HCT116 (cell line): ENCODE results near the gene USP32. TPM values are rescaled to one million over a fixed set of nuclear protein-coding genes. Genes with fewer than 3 reads are reported as not detected.

Source experiments
- ATAC-seq: fragments of 200-7000 bp; cut with Tn5 transposase; 2 replicates; pipeline ENCODE4 v1.9.1; 2020; ENCODE audit warnings: mild to moderate bottlenecking, moderate library complexity
- BruUV-seq: library from RNA; stranded (reverse); fragments of 400-500 nt; replicated peaks from 2 replicates; lab custom pipeline; 2021; lab: Mats Ljungman, UMichigan
- CTCF ChIA-PET: fragments of 300-600 bp; sonication (Branson Sonifier 250); formaldehyde crosslinking; loops from one replicate; lab custom pipeline; 2021; ENCODE audit warnings: antibody characterized with exemption; lab: Charles Lee
- POLR2A ChIA-PET: fragments of 300-600, 350-600 bp; sonication (Branson Sonifier 250); formaldehyde crosslinking; loops from one replicate; lab custom pipeline; 2021; ENCODE audit warnings: antibody characterized with exemption; lab: Charles Lee
- RAD21 ChIA-PET, 2 experiments: fragments of 300-600 bp; sonication (Branson Sonifier 250); formaldehyde crosslinking; loops; one replicate each; lab custom pipeline; 2023; ENCODE audit warnings: low total read pairs in 2 of 2; ENCODE audit not compliant: uncharacterized antibody in 2 of 2, unreplicated experiment in 2 of 2, low non-redundant PET in 1 of 2; lab: Charles Lee
- DNase-seq: peaks from one replicate; pipeline ENCODE4 v3.0.0-alpha.2; 2010; ENCODE audit warnings: low read depth, low spot score
- H2AFZ ChIP-seq: fragments of 200-600 bp; shearing (Covaris generic), sonication (generic); 2 replicates; pipeline ENCODE4 v1.6.1; 2017; ENCODE audit warnings: low read depth, mixed run types, mixed read lengths, antibody characterized with exemption, low read length; ENCODE audit not compliant: poor library complexity, severe bottlenecking
- H3K27ac ChIP-seq: 2 replicates; pipeline ENCODE4 v1.5.1; 2012; ENCODE audit warnings: low read depth, low read length
- H3K27me3 ChIP-seq: fragments of 200-600 bp; sonication (generic); 2 replicates; pipeline ENCODE4 v1.6.1; 2016; ENCODE audit warnings: mixed run types, low read length, mixed read lengths; ENCODE audit not compliant: insufficient read depth
- H3K36me3 ChIP-seq, 2 experiments: fragments of 200-500 bp in 1 of 2; fragments of 200-600 bp in 1 of 2; sonication (Bioruptor generic) in 1 of 2; sonication (generic) in 1 of 2; 2 replicates each; pipeline versions ENCODE4 v1.5.1 to v1.6.1; 2014 to 2016; ENCODE audit warnings: low read length in 2 of 2, inconsistent platforms in 1 of 2, mixed read lengths in 1 of 2, mixed run types in 1 of 2; ENCODE audit not compliant: insufficient read depth in 2 of 2, control insufficient read depth in 1 of 2
- H3K4me1 ChIP-seq, 2 experiments: fragments of 200-600 bp in 1 of 2; sonication (generic) in 1 of 2; 2 replicates each; pipeline versions ENCODE4 v1.5.1 to v1.6.1; 2012 to 2017; ENCODE audit warnings: low read length in 2 of 2, inconsistent platforms in 1 of 2, mild to moderate bottlenecking in 1 of 2, mixed read lengths in 1 of 2, mixed run types in 1 of 2, moderate library complexity in 1 of 2; ENCODE audit not compliant: insufficient read depth in 2 of 2, control insufficient read depth in 1 of 2
- H3K4me2 ChIP-seq: fragments of 200-600 bp; sonication (generic); 2 replicates; pipeline ENCODE4 v1.6.1; 2017; ENCODE audit warnings: mixed run types, low read length, mixed read lengths
- H3K4me3 ChIP-seq, 2 experiments: fragments of 200-600 bp in 1 of 2; sonication (generic) in 1 of 2; replicated peaks in 1 of 2; 2 replicates each; pipeline ENCODE4 v1.5.1; 2011 to 2016; ENCODE audit warnings: low read length in 2 of 2, control low read depth in 1 of 2, low read depth in 1 of 2, mild to moderate bottlenecking in 1 of 2, mixed read lengths in 1 of 2, mixed run types in 1 of 2
- H3K79me2 ChIP-seq: fragments of 200-600 bp; sonication (generic); 2 replicates; pipeline ENCODE4 v1.6.1; 2017; ENCODE audit warnings: mild to moderate bottlenecking, mixed run types, low read length, moderate library complexity, mixed read lengths; ENCODE audit not compliant: insufficient read depth
- H3K9ac ChIP-seq: fragments of 200-600 bp; sonication (generic); 2 replicates; pipeline ENCODE4 v1.6.1; 2016; ENCODE audit warnings: low read length, mixed read lengths
- H3K9me2 ChIP-seq: fragments of 200-600 bp; sonication (generic), shearing (Covaris generic); 2 replicates; pipeline ENCODE4 v1.6.1; 2017; ENCODE audit warnings: mixed run types, mild to moderate bottlenecking, moderate library complexity; ENCODE audit not compliant: insufficient read depth
- H3K9me3 ChIP-seq, 2 experiments: fragments of 200-500 bp in 1 of 2; fragments of 200-600 bp in 1 of 2; sonication (Bioruptor generic) in 1 of 2; sonication (generic) in 1 of 2; 2 replicates each; pipeline ENCODE4 v1.6.1; 2014 to 2017; ENCODE audit warnings: low read length in 2 of 2, mixed read lengths in 2 of 2, inconsistent platforms in 1 of 2, low read depth in 1 of 2, mild to moderate bottlenecking in 1 of 2, mixed run types in 1 of 2, moderate library complexity in 1 of 2; ENCODE audit not compliant: control insufficient read depth in 1 of 2, insufficient read depth in 1 of 2
- H4K20me1 ChIP-seq: fragments of 200-600 bp; sonication (generic), shearing (Covaris generic); 2 replicates; pipeline ENCODE4 v1.6.1; 2017; ENCODE audit warnings: mixed run types, mild to moderate bottlenecking, moderate library complexity; ENCODE audit not compliant: insufficient read depth
- CBX3 ChIP-seq: IDR thresholded peaks from 2 replicates; pipeline ENCODE4 v1.6.1; 2012; ENCODE audit warnings: low read depth
- CEBPB ChIP-seq: IDR thresholded peaks from 2 replicates; pipeline ENCODE4 v1.6.1; 2012; ENCODE audit warnings: low read depth
- EGR1 ChIP-seq: IDR thresholded peaks from 2 replicates; pipeline ENCODE4 v1.6.1; 2012; ENCODE audit warnings: low read depth
- ELF1 ChIP-seq: IDR thresholded peaks from 2 replicates; pipeline ENCODE4 v1.6.1; 2012; ENCODE audit warnings: low read depth, borderline replicate concordance
- EZH2 ChIP-seq: fragments of 200-600 bp; sonication (generic); IDR thresholded peaks from 2 replicates; pipeline ENCODE4 v1.6.1; 2017; ENCODE audit warnings: antibody characterized with exemption, mixed run types
- FOSL1 ChIP-seq: IDR thresholded peaks from 2 replicates; pipeline ENCODE4 v1.6.1; 2012; ENCODE audit warnings: low read depth
- JUND ChIP-seq: IDR thresholded peaks from 2 replicates; pipeline ENCODE4 v1.6.1; 2012
- POLR2A ChIP-seq: IDR thresholded peaks from 2 replicates; pipeline ENCODE4 v1.7.0; 2011; ENCODE audit warnings: borderline replicate concordance; ENCODE audit not compliant: insufficient read depth, insufficient read length; ENCODE audit errors: extremely low read depth
- RAD21 ChIP-seq: IDR thresholded peaks from 2 replicates; pipeline ENCODE4 v1.6.1; 2012; ENCODE audit warnings: low read depth, mild to moderate bottlenecking
- SIN3A ChIP-seq: IDR thresholded peaks from 2 replicates; pipeline ENCODE4 v1.6.1; 2012; ENCODE audit warnings: low read depth
- SRF ChIP-seq: IDR thresholded peaks from 2 replicates; pipeline ENCODE4 v1.6.1; 2012; ENCODE audit warnings: low read depth
- YY1 ChIP-seq: IDR thresholded peaks from 2 replicates; pipeline ENCODE4 v1.6.1; 2011; ENCODE audit warnings: low read length, low read depth, moderate library complexity, mild to moderate bottlenecking; ENCODE audit not compliant: insufficient replicate concordance; ENCODE audit errors: extremely low read depth
- ZFX ChIP-seq: fragments of 450-650 bp; IDR thresholded peaks from 2 replicates; pipeline ENCODE4 v1.6.1; 2017
- ZNF274 ChIP-seq: fragments of 200-500 bp; sonication (Bioruptor generic); IDR thresholded peaks from 2 replicates; pipeline ENCODE4 v1.6.1; 2014; ENCODE audit warnings: mild to moderate bottlenecking, low read depth, low read length, inconsistent platforms
- intact Hi-C: fragments of 100-400 bp; cut with micrococcal nuclease; formaldehyde crosslinking; loops from 2 replicates; pipeline ENCODE4 v1.10.0; 2022
- total RNA-seq: library from RNA; stranded (reverse); gene quantifications from one replicate; pipeline ENCODE4 v1.2.1, GENCODE V29; 2021; ENCODE audit not compliant: unreplicated experiment
- TF ChIP-seq, protein P1 (sequence below): IDR thresholded peaks from 2 replicates; pipeline ENCODE4 v1.6.1; 2012
- TF ChIP-seq, protein P2 (sequence below): IDR thresholded peaks from 2 replicates; pipeline ENCODE4 v1.6.1; 2011; ENCODE audit warnings: mild to moderate bottlenecking, low read length, moderate library complexity; ENCODE audit not compliant: insufficient replicate concordance; ENCODE audit errors: extremely low read depth
- TF ChIP-seq, protein P3 (sequence below): IDR thresholded peaks from 2 replicates; pipeline ENCODE4 v1.6.1; 2012; ENCODE audit warnings: low read depth
- TF ChIP-seq, protein P4 (sequence below): IDR thresholded peaks from 2 replicates; pipeline ENCODE4 v1.6.1; 2012

Gene USP32
- total RNA-seq, 1 experiment from 2014 or later = 67.0 TPM

DNA sequence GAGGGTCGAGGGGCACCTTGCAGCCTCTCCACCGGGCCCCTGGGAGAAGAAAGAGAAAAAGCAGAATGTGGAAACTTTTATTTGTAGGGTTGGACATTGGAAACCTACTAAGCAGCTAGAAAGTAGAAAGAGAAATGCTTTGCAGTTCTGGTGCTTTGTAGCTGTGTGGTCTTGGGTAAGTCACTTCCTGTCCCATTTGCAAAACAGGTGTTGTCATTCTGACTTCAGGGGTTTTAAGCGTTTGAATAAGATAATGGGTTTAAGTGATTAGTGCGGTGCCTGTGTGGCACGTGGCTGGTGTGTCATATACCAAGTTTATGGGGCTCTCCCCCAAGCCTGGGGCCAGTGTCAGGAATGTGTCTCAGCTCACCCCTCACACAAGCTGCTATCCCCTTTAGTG is 240.6 kb downstream of the USP32 start:
- no peaks in the 10 kb centered on the region for H3K9me3 ChIP-seq
- CTCF ChIA-PET = no interaction called here
- TF ChIP-seq FOSL1 = no peak
- TF ChIP-seq EZH2 = no peak
- TF ChIP-seq SRF = no peak
- no peak for TF ChIP-seq RAD21
- TF ChIP-seq, protein P1, sequence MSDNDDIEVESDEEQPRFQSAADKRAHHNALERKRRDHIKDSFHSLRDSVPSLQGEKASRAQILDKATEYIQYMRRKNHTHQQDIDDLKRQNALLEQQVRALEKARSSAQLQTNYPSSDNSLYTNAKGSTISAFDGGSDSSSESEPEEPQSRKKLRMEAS = no peak
- TF ChIP-seq YY1 = no peak
- TF ChIP-seq, protein P2, sequence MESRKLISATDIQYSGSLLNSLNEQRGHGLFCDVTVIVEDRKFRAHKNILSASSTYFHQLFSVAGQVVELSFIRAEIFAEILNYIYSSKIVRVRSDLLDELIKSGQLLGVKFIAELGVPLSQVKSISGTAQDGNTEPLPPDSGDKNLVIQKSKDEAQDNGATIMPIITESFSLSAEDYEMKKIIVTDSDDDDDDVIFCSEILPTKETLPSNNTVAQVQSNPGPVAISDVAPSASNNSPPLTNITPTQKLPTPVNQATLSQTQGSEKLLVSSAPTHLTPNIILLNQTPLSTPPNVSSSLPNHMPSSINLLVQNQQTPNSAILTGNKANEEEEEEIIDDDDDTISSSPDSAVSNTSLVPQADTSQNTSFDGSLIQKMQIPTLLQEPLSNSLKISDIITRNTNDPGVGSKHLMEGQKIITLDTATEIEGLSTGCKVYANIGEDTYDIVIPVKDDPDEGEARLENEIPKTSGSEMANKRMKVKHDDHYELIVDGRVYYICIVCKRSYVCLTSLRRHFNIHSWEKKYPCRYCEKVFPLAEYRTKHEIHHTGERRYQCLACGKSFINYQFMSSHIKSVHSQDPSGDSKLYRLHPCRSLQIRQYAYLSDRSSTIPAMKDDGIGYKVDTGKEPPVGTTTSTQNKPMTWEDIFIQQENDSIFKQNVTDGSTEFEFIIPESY = no peak
- TF ChIP-seq POLR2A = no peak
- TF ChIP-seq, protein P3, sequence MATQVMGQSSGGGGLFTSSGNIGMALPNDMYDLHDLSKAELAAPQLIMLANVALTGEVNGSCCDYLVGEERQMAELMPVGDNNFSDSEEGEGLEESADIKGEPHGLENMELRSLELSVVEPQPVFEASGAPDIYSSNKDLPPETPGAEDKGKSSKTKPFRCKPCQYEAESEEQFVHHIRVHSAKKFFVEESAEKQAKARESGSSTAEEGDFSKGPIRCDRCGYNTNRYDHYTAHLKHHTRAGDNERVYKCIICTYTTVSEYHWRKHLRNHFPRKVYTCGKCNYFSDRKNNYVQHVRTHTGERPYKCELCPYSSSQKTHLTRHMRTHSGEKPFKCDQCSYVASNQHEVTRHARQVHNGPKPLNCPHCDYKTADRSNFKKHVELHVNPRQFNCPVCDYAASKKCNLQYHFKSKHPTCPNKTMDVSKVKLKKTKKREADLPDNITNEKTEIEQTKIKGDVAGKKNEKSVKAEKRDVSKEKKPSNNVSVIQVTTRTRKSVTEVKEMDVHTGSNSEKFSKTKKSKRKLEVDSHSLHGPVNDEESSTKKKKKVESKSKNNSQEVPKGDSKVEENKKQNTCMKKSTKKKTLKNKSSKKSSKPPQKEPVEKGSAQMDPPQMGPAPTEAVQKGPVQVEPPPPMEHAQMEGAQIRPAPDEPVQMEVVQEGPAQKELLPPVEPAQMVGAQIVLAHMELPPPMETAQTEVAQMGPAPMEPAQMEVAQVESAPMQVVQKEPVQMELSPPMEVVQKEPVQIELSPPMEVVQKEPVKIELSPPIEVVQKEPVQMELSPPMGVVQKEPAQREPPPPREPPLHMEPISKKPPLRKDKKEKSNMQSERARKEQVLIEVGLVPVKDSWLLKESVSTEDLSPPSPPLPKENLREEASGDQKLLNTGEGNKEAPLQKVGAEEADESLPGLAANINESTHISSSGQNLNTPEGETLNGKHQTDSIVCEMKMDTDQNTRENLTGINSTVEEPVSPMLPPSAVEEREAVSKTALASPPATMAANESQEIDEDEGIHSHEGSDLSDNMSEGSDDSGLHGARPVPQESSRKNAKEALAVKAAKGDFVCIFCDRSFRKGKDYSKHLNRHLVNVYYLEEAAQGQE = no peak
- no peak for TF ChIP-seq JUND
- TF ChIP-seq ZNF274 = no peak
- TF ChIP-seq SIN3A = no peak
- no peak for TF ChIP-seq ELF1
- TF ChIP-seq CEBPB = no peak
- TF ChIP-seq, protein P4, sequence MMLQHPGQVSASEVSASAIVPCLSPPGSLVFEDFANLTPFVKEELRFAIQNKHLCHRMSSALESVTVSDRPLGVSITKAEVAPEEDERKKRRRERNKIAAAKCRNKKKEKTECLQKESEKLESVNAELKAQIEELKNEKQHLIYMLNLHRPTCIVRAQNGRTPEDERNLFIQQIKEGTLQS = no peak
- no peak for TF ChIP-seq EGR1
- no peak for TF ChIP-seq ZFX
- no peak for TF ChIP-seq CBX3
- TF ChIP-seq, all 23 proteins: peak for 0
- H3K27me3 ChIP-seq = no peaks in the 10 kb centered on the region
- no peak overlapping the region for H3K9ac ChIP-seq
- H3K9me2 ChIP-seq = no peaks in the 10 kb centered on the region
- DNase-seq (no peak), ATAC-seq (no peak)
- no peak overlapping the region for H3K4me3 ChIP-seq
- H3K27ac ChIP-seq = no peak overlapping the region
- no peaks in the 10 kb centered on the region for H3K4me1 ChIP-seq
- H2AFZ ChIP-seq = no peak overlapping the region
- POLR2A ChIA-PET = interaction anchor here (1.2 kb wide), 1 partner anchor 10 kb away, joined by 3 read pairs; no protein-coding TSS in a partner anchor
- no TSS peak for BruUV-seq
- H3K79me2 ChIP-seq = no peaks in the 10 kb centered on the region
- no peaks in the 10 kb centered on the region for H4K20me1 ChIP-seq
- H3K4me2 ChIP-seq = no peak overlapping the region
- H3K36me3 ChIP-seq = no peaks in the 10 kb centered on the region
- intact Hi-C loops = no loop called here
- RAD21 ChIA-PET = no interaction called here
